HL-60 (cell line): Measurements from ENCODE around the gene FCER1A.

Experiments used
- DNase-seq, 2 experiments: peaks; one replicate each; pipeline ENCODE4 v3.0.0-alpha.2; 2010 to 2020; ENCODE audit warnings: low read depth in 1 of 2, low spot score in 1 of 2
- H3K27ac ChIP-seq: fragments of 250-450 bp; sonication (Bioruptor Pico); replicated peaks from 2 replicates; pipeline ENCODE4 v1.5.1; 2020; ENCODE audit warnings: mild to moderate bottlenecking, moderate library complexity
- H3K27me3 ChIP-seq: fragments of 250-450 bp; sonication (Bioruptor Pico); 2 replicates; pipeline ENCODE4 v1.5.1; 2021; ENCODE audit warnings: mild to moderate bottlenecking, moderate library complexity; ENCODE audit not compliant: insufficient read depth, poor library complexity, severe bottlenecking
- H3K4me3 ChIP-seq: replicated peaks from 2 replicates; pipeline ENCODE4 v1.5.1; 2011; ENCODE audit warnings: mild to moderate bottlenecking, control low read depth, low read length; ENCODE audit not compliant: insufficient read depth
- GABPA ChIP-seq: IDR thresholded peaks from 2 replicates; pipeline ENCODE4 v1.6.1; 2012; ENCODE audit warnings: low read depth
- POLR2AphosphoS5 ChIP-seq: IDR thresholded peaks from 2 replicates; pipeline ENCODE4 v1.6.1; 2012; ENCODE audit warnings: low read depth
- SPI1 ChIP-seq: IDR thresholded peaks from 2 replicates; pipeline ENCODE4 v1.6.1; 2012; ENCODE audit warnings: low read depth, mild to moderate bottlenecking, borderline replicate concordance
- TF ChIP-seq, protein P1 (sequence below): IDR thresholded peaks from one replicate; pipeline ENCODE4 v1.5.1; 2011; ENCODE audit warnings: low read length, control low read depth, inconsistent platforms; ENCODE audit not compliant: insufficient read depth
- TF ChIP-seq, protein P2 (sequence below): IDR thresholded peaks from 2 replicates; pipeline ENCODE4 v1.6.1; 2012; ENCODE audit warnings: low read depth; ENCODE audit not compliant: insufficient replicate concordance

FCER1A gene

DNA sequence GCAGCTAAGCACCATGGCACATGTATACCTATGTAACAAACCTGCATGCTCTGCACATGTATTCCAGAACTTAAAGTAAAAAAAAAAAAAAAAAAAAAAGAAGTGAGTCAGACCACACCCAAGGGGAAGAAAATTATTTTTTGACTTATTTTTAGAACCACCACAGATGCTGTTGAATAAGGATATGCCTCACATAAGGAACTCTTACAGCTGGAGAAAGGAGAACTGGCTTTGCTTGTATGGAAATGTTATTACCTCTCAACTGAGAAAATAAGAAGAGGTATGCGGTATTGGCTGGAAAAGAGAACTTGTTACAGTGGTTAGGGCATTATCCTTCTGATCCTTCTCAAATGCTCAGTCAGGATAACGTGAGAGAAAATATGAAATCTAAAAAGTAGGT, 27.5 kb upstream of the FCER1A start:
- H3K4me3 ChIP-seq, result no peak overlapping the region
- H3K27ac ChIP-seq, result no peak overlapping the region
- peaks cover 4% of the 10 kb centered on the region for H3K27me3 ChIP-seq
- TF ChIP-seq SPI1 (no peak; the same call in 1 of the 2 replicates), GABPA (no peak), POLR2AphosphoS5 (no peak)
- TF ChIP-seq, protein P1, sequence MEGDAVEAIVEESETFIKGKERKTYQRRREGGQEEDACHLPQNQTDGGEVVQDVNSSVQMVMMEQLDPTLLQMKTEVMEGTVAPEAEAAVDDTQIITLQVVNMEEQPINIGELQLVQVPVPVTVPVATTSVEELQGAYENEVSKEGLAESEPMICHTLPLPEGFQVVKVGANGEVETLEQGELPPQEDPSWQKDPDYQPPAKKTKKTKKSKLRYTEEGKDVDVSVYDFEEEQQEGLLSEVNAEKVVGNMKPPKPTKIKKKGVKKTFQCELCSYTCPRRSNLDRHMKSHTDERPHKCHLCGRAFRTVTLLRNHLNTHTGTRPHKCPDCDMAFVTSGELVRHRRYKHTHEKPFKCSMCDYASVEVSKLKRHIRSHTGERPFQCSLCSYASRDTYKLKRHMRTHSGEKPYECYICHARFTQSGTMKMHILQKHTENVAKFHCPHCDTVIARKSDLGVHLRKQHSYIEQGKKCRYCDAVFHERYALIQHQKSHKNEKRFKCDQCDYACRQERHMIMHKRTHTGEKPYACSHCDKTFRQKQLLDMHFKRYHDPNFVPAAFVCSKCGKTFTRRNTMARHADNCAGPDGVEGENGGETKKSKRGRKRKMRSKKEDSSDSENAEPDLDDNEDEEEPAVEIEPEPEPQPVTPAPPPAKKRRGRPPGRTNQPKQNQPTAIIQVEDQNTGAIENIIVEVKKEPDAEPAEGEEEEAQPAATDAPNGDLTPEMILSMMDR, result no peak
- TF ChIP-seq, protein P2, sequence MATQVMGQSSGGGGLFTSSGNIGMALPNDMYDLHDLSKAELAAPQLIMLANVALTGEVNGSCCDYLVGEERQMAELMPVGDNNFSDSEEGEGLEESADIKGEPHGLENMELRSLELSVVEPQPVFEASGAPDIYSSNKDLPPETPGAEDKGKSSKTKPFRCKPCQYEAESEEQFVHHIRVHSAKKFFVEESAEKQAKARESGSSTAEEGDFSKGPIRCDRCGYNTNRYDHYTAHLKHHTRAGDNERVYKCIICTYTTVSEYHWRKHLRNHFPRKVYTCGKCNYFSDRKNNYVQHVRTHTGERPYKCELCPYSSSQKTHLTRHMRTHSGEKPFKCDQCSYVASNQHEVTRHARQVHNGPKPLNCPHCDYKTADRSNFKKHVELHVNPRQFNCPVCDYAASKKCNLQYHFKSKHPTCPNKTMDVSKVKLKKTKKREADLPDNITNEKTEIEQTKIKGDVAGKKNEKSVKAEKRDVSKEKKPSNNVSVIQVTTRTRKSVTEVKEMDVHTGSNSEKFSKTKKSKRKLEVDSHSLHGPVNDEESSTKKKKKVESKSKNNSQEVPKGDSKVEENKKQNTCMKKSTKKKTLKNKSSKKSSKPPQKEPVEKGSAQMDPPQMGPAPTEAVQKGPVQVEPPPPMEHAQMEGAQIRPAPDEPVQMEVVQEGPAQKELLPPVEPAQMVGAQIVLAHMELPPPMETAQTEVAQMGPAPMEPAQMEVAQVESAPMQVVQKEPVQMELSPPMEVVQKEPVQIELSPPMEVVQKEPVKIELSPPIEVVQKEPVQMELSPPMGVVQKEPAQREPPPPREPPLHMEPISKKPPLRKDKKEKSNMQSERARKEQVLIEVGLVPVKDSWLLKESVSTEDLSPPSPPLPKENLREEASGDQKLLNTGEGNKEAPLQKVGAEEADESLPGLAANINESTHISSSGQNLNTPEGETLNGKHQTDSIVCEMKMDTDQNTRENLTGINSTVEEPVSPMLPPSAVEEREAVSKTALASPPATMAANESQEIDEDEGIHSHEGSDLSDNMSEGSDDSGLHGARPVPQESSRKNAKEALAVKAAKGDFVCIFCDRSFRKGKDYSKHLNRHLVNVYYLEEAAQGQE, result no peak
- no peak for DNase-seq

DNA sequence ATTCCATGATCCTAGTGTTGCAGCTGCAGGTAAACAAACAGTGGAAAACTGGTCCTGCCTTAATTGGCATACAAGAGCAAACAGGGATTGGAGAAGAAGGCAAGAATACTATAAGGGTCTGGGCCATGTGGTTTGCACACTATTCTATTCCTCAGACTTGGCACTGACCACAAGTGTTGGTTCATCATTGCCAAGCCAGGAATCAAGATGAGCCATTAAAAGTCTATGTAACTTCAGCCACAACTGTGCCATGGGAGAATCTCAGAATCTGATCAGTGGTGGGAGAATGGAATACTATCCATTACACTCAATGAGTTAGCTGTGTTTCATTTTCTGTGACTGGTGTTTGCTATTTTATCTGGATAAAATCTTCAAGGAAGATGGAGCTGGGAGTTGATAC, 26.2 kb upstream of the FCER1A start:
- TF ChIP-seq, protein P1, result no peak
- TF ChIP-seq SPI1 (no peak), POLR2AphosphoS5 (no peak), GABPA (no peak)
- TF ChIP-seq, protein P2, result no peak
- Histone ChIP-seq H3K4me3 (no peak overlapping the region), H3K27me3 (peaks cover 4% of the 10 kb centered on the region), H3K27ac (no peak overlapping the region)
- DNase-seq, result no peak

DNA sequence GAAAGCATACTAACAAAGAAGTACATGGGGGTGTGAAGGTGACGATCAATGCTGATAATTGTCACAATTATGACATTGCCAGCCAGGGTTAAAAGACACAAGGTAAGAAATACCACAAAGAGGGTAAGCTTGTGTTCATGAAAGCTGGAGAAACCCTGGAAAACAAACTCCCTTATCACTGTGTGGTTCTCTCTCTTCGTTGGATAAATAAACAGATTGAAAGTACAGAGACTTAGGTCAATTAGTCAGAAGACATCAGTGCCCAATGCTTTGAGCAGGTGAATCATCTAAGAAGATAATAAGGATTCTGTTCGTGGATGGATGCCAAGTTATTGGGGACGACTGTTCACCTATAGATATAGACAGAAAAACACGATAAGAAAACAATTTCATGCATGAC, 22.4 kb upstream of the FCER1A start:
- Histone ChIP-seq H3K27ac (no peak overlapping the region), H3K4me3 (no peak overlapping the region), H3K27me3 (no peaks in the 10 kb centered on the region)
- DNase-seq, result no peak
- TF ChIP-seq, protein P1, result no peak
- no peak for TF ChIP-seq SPI1
- TF ChIP-seq, protein P2, result no peak
- TF ChIP-seq POLR2AphosphoS5, result no peak
- no peak for TF ChIP-seq GABPA
